ENCODE results near the gene CELSR2.

DNA sequence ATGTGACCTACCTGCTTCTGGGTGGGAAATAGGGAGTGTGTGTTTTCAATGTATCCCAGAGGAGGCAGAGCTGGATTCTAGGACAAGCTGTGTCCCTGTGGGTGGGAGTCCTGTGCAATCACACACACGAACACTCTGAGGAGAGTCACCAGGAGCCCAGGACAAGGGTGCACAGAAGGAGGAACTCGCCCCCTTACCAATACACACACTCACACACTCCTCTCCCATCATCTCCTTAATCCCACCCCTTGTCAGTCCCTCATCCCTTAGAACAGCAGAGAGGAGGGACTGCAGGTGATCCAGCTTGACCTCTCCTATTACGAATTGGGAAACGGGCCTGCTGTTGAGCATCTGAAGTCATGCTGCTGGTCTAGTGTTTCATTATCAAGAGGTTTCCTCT, 65.9 kb downstream of the CELSR2 start:
- TF ChIP-seq, protein P1, sequence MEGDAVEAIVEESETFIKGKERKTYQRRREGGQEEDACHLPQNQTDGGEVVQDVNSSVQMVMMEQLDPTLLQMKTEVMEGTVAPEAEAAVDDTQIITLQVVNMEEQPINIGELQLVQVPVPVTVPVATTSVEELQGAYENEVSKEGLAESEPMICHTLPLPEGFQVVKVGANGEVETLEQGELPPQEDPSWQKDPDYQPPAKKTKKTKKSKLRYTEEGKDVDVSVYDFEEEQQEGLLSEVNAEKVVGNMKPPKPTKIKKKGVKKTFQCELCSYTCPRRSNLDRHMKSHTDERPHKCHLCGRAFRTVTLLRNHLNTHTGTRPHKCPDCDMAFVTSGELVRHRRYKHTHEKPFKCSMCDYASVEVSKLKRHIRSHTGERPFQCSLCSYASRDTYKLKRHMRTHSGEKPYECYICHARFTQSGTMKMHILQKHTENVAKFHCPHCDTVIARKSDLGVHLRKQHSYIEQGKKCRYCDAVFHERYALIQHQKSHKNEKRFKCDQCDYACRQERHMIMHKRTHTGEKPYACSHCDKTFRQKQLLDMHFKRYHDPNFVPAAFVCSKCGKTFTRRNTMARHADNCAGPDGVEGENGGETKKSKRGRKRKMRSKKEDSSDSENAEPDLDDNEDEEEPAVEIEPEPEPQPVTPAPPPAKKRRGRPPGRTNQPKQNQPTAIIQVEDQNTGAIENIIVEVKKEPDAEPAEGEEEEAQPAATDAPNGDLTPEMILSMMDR (IDR thresholded peaks at IDR 0.05), result no peak
- no peak for TF ChIP-seq POLR2A (IDR thresholded peaks at IDR 0.05)
